Measurements from ENCODE around the gene TPRA1.
A peak's percentile ranks its signal among the peaks of the same experiment; 100 is the strongest.

The TPRA1 gene

DNA sequence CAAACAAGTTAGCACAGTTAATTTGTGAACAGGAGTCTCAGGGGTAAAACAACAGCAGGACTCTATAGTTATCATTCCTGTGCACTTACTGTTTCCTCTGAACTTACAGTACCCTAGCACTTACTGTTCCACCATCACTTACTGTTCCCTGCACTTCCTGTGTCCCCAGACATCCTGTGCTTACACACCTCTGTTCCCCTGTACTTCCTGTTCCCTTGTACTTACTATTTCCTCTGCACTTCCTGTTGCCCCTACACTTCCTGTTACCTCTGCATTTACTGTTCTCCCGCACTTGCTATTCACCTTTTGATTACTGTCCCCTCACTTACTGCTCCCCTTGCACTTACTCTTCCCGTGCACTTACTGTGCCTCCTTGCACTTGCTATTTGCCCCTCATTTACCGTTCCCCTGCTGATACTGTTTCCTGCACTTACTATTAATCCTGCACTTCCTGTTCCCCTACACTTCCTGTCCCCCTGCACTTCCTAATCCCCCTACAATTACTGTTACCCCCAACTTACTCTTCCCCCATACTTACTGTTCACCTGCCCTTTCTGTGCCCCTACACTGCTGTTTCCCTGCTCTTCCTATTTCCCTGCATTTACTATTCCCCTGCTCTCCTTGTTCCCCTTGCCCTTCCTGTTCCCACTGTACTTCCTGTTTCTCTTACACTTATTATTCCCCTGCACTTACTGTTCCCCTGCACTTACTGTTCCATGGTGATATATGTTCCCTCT, 30.3 kb downstream of the TPRA1 start:
- no peak for DNase-seq (ENCODE audit: low read depth, low spot score)

DNA sequence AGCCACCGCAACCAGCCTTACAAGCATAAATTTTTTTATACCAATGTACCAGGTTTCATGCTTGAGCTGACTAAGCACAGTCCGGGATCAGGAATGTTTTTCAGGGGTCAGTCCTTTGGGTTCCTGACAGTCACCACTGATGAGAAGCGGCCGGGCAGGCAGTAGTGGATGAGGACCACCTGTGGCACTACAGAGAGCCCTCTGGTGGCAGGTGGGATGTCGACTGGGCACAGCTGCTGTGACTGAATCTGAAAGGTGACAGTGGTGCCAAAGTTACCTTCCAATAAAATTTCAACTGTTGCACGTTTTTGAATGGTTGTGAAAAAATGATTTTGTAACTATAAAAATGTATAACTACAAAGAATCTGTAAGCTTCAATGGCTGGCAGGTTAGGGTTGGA, 34.0 kb downstream of the TPRA1 start:
- no peak for DNase-seq (ENCODE audit: low read depth, low spot score)

DNA sequence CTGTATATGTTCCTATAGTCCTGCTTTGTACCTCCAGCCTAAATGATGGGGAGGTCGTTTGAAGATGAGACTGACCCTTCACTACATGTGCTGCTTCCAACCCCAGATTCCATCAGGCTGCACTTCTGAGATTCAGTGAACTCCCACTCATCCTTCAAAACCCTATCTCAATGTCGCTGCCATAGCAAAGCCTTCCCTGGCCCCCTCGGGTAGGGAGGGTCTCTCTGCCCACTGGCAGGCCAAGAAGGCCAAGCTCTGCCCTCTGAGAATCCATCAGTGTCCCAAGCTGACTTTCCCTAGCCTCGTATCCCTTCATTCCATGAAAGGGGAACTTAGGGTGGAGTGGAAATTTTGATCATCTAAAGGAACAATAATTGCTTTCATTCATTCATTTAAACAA, 35.4 kb downstream of the TPRA1 start:
- no peak for DNase-seq (ENCODE audit: low read depth, low spot score)

DNA sequence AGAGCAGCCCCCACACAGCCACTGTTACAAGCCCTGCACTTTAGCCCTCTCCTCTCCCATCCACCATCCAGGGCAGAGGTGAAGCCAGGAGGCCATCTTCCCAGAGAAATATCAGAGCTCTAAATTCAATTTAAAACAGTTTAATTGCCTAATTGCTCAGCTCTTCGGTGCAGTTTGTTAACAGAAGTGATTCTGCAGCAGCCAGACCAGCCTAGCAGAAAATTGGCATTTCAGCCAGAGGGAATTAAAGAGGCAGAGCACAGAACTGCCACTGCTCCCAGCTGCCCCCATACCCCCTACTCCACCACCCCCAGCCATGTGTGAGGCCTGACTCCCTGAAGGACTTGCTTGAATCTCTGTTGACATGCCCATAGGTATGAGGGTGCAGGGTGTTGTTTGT, 38.5 kb downstream of the TPRA1 start:
- no peak for DNase-seq (ENCODE audit: low read depth, low spot score)

DNA sequence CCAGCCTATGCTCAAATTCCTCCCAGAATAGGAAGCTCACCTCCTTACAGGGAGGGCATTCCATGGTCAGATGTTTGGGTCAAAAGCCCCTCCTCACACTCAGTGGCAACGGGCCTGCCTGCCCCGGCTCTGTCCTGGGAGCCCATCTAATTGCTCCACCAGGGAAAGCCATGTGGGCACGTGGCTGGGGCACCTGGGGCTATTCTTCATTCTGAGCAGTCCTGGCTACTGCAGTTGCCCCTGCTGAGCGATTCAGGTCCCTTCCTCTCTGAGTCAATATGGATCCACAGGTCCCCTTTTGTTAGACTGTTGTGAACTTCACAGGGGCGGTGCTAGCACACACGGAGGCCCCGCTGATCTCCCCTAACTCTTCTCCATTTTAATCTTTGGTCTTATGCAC, 39.4 kb downstream of the TPRA1 start:
- DNase-seq (ENCODE audit: low read depth, low spot score), result no peak

DNA sequence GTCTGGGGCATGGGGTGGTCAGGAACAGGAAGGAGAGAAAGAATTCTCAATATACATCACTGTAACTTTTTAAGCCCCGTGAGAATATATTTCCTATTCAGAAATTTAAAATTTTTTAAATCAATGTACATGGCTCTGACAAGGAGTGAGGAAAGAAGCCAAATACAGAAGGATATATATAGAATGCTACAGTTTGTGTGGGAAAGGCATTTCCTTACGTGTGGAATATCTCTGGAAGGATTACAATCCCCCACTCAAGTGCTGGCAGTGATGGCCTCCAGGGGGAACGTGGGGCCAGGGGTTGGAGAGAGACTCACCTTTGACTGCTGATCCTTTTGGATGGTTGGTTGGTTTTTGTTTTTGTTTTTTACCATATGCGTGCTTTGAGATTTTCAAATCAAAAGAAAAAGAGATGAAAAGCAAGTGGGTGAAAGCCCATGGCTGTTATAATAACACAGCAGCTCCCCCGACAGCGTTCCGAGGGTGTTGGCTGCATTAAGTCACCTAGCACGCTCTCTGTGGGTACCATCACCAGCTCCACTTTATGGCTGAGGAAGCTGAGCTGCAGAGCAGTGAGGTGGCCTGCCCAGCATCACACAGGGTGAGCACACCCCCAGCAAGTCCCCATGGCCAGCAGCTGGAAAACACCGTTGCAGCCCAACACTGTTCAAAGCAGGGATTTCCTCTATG, 39.9 kb downstream of the TPRA1 start:
- DNase-seq (ENCODE audit: low read depth, low spot score), result no peak

DNA sequence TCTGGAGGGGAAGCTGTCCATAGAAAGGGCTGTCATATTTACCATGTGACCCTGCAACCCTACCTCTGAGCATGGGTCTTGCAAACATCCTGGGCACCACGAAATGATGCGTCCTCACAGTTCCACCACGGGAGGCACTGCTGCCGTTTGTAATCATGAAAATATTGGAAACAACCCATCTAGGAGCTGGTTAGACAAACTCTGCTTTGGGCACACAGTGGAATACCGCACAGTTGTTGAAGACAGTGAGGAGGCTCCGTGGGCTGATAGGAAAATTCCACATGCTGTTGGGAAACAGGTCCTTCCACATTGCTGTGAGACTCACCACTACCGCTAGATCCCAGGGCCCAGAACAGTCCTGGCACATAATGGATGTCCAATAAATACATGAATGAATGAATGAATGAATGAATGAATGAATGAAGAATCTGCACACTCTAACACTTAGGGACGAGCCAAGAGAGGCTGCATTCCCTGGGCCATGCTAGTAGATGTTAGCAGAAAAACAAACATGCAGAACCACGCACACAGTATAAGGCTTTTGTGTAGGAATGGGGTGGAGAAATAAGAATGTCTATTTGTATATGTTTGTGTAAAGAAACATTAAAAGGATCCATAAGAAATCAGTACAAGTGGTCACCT, 40.6 kb downstream of the TPRA1 start:
- DNase-seq (ENCODE audit: low read depth, low spot score), result no peak

DNA sequence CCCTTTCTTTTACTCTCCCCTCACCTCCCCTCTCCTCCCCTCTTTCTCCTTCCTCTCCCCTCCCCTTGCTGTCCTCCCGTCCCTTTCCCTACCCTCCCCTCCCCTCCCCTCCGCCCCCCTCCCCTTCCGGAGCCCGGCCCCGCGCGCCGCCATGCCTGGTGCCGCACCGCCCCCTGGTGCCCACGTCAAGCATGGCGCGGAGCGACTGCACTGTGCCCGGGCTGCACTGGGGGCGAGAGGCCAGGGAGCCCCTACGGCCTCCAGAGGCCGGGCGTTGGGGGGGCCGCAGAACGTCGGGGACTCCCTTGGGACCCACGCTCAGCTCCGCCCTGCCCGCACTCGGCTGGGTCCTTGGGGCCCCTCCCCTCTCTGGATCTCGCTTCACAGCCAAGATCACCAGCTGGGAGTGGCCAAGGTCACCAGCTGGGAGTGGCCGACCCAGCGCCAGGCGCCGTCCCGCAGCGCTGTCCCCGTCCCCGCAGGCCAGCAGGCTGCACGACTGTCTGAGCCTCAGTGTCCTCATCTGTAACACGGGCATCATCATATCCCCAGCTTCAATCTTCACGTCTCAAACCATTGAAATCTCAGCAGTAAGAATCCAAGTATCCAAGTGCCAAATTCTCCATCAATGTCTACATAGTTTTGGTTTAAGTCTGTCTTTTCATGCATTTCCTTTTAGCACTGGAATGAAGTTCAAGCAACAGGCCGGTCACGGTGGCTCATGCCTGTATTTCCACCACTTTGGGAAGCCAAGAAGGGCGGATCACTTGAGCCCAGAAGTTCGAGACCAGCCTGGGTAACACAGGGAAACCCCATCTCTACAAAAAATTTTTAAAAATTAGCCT, 42.5 kb downstream of the TPRA1 start:
- peak; percentile 13 for DNase-seq (ENCODE audit: low read depth, low spot score)

DNA sequence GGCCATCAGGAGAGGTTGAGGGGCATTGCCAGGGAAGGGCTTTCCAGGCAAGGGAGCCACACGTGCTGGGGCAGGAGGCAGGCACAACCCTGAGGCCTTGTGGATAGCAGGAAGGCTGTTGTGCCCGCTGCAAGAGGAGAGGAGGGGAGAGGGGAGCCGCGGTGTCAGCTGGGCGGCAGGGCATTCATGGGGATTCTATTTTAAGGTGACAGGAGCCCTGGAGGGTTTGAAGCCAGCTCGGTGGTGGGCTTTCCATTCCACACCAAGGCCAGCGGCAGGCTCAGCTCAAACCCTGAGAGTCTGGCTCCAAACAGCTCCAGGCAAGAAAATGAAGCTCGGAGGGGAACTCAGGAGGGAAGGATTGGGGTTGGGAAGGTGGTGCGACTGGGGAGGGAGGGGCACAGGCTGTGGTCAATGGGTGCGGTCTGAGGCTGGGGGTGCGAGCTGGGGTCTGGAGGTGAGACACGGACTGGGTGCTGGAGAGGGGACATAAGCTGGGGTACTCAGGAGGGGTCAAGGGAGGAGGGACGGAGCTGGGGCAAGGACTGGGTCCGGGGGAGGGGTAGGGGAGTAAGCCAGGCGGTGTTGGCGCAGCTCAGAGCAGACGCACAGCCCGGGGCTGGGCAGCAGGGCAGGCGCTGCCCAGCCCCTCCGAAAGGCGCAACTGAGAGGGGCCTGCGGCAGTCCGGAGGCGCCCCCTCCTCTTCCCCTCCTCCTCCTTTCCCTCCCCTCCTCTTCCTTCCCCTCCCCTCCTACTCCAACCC, 43.4 kb downstream of the TPRA1 start:
- DNase-seq (ENCODE audit: low read depth, low spot score), result no peak

DNA sequence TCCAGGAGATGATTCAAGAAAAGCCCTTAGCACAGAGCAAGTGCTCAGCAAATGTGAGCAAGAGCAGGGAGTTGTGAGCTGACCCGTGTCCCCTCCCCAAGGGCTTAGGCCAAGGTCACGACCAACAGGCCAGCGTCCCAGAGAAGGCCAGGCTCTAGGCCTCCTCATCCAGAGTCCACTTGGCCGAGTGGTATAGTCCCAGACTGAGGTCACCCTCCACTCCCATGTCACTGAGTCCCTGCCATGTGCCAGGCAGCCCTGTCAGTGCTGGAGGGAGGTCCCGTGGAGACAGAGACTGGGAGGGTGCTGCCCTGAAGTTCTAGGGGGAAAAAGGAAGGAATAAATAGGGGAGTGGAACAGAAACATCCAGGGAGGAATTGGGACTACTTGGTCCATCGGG, 44.0 kb downstream of the TPRA1 start:
- DNase-seq (ENCODE audit: low read depth, low spot score), result no peak

DNA sequence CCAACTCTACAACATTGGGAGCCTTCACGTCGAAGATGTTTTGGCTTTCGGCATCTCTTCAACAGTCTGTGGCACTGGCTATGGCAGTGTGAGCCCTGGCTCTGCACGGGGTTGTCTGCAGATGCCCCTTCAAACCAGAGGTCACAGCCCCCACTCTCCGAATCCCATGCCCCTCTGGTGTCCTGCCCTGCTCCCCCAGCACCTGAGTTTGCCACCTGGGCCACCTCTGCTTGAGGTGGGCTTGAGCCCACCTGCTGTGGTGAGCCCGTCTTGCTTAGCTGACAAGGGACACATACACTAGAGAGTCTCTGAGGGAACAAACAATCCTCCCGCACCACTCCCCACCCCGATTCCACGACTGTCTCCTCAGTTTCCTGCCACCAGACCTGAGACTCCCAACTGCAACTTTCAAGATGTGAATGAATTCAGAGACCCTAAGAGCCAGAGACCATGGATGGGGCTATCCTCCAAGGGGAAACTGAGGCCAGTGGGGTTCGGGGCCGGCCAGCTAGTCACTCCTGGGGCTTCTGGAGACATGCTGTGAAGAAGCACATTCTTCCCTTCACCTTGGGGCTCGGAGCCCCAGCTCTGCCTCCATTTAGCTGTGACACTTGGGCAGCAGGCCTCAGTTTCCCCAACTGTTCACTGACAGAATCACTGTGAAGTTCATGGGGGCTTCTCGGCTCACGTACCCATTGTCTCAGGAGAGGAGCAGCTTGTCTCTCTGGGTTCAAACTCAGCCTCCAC, 44.6 kb downstream of the TPRA1 start:
- DNase-seq (ENCODE audit: low read depth, low spot score), result no peak

DNA sequence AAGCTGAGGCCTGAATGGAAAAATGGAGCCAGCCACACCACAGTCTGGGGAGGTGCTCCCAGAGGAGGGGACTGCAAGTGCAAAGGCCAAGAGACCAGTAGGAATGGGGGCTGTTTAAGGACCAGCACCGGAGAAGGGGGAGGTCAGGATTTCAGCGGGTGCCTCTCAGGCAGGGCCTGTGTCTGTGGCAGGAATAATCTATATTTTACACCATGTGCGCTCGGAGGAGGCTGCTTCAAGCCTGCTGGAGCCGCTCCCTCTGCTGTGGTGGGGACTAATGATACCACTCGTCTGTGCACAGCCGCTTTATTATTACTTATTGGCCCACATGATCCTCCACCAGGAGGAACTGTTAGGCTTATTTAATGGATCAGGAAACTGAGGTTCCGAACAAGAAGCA, 45.3 kb downstream of the TPRA1 start:
- DNase-seq (ENCODE audit: low read depth, low spot score), result no peak

DNA sequence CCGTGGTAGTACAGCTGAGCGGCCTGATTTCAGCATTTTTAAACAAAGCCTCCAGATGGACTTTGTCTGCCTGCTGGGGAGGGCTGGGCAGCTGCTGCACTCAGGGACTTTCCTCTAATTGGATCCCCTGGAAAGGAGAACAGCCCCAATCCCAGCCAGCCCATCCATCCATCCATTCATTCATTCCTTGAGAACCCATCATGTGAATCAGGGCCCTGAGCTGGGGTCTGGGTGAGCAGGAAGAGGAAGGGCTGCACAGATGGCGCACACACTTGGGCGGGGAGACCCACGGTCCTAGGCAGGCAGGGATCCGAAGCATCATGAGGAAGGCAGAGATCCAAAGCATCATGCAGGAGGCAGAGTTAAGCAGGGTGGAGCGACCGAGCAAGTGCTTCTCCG, 45.7 kb downstream of the TPRA1 start:
- no peak for DNase-seq (ENCODE audit: low read depth, low spot score)

DNA sequence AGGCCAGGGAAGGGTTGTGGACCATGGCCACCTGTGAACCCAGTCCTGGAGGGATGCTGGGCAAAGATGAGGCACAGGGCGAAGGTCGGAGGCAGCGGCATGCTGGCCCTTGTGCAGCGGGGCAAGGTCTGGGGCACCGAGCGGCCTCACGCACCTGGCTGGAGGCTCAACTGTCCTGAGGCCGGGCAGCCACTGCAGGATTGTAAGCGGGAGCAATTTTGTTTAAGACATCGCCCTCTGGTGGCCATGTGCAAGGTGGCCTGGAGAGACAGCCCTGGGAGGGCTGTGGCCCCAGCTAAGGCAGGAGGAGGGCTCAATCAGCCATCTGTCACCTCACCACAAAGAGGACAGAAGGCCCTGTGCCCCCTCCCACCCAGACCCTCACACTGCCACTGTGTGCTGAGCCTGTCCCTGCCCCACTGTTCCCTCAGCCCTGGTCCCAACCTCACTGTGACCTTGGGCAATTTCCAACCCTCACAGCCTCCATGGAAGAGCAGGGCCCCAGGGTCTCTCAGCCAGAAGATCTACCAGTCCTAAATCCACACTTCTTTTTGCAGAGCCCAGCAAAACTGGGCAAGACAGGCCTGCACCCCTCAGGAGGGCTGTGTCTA, 46.2 kb downstream of the TPRA1 start:
- DNase-seq (ENCODE audit: low read depth, low spot score), result no peak

DNA sequence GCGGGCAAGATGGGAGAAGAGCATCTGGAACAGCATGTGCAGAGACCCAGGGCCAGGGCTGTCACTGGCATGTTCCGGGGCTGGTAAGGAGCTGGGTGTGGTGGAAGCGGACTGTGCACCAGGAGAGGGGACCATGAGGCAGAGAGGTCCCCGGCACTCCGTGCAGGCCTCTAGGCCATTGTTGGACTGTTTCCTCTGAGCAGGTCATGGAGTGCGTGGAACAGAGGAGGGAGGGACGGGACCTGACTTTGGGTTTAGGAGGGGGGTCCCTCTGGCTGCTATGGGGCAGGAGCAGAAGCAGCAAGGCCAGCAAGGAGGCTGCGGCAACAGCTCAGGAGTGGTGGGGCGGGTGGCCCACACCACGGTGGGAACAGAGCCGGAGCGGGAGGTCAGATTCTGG, 47.1 kb downstream of the TPRA1 start:
- DNase-seq (ENCODE audit: low read depth, low spot score), result no peak

DNA sequence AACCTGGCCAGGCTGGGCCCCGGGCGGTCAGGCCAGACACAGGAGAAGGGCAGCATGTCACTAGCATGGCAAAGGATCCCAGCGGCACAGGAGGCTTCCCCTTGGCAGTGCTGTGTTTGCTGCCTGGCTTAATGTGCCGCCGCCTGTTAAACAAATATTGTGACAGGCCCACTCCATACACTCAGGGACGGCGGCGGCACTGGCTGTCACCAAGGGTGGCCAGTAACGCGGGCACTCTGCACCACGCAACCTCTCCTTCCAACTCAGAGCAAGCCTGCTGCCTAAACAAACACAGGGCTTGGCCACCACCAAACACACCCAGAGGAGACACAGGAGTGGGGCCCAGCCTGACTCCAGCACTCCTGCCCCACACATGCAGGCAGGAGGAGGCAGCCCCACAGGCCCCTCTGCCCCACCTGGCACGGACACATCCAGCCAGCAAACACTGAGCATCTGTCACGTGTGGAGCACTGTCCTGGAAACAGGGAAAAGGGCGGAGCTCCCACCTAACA, 48.0 kb downstream of the TPRA1 start:
- no peak for DNase-seq (ENCODE audit: low read depth, low spot score)

DNA sequence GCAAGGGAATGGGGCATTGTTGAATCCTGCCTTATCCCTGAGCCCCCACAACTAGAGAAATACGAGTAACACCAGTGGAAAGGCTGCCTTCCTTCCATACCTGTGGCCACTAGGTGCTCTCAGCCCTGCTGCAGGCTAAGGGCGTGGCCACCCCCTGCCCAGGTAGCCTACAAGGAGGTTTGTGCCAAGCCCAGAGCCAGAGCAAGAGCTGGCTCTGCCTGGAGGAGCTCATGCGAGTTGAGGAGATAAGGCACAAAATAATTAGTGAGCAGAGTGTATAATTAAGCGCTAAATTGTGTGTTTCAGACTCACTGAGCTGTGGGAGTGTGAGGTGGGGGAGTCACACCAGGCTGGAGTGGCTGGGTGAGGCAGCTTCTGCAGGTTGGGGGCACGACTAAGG, 49.2 kb downstream of the TPRA1 start:
- no peak for DNase-seq (ENCODE audit: low read depth, low spot score)

DNA sequence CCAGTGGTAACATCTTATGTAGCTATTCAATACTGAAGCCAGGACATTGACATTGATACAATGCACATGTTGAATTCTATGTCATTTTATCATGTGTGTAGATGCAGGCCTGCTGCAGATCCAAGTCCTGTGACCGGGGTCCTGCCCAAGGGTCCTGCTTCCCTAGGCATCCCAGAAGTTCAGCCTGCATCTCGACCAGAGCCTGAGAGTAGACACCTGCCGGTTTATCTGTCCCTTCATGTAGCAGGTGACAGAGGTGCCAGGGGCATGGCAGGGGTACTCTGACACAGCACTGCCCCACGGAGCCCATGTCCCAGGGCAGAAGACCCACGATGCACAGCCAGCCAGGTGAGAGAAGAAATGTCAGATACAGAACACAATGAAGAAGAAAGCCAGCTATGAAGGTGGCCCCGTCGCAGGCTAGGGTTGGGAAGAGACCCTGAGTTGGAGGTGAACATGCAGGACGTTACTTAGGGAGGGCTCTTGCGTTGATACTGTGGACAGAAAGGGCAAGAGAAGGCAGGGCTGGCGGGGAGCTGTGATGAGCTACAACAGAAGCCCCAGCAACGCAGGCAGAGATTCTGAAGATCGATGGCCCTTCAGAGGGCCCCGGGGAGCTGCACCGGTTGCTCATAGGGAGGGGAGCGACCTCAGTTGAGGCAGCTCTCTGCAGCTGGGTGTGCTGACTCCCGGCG, 51.0 kb downstream of the TPRA1 start:
- DNase-seq (ENCODE audit: low read depth, low spot score), result no peak

DNA sequence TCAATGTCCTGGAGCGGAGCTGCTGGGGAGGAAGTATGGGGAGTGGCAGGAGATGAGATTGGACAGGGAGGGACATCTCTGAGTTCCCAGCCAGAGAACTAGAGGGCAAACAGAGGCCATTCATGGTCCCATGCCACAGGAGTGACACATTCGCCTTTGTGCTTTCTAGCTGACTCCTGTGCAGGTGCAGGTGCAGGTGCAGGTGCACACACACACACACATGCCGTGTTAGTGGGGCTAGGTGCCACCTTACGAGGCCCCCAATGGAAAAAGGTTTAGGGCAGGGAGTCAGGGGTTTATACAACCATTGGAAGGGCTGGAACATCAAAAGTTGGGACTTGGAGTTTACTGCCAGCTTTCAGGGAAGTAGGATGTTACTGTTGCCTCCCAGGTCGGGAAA, 52.0 kb downstream of the TPRA1 start:
- no peak for DNase-seq (ENCODE audit: low read depth, low spot score)

All from brain pericyte (primary cell).